HUDEP-2 (cell line): ENCODE data around the gene TMEM238.
"Not testable (repeated sequence)": the region's sequence is repeated elsewhere in the genome, so short reads cannot be mapped to it uniquely, and the experiment has no call there.

Experiments
- DNase-seq, 76 experiments: peaks; one replicate each; lab custom pipeline; 2025; ENCODE audit not compliant: unreplicated experiment in 76 of 76; lab: John Stamatoyannopoulos, UW

Gene TMEM238

GRCh38 chr19:55402509-55402908 is 18.4 kb upstream of the TMEM238 start:
- DNase-seq = no peak

- DNase-seq = not testable (repeated sequence)
Measured at GRCh38 chr19:55401390-55401789, 17.3 kb upstream of the TMEM238 start.

GRCh38 chr19:55400281-55401087 is 16.4 kb upstream of the TMEM238 start:
- no peak for DNase-seq

GRCh38 chr19:55398200-55398925 is 14.3 kb upstream of the TMEM238 start:
- no peak for DNase-seq

- no peak for DNase-seq
Measured at GRCh38 chr19:55392820-55393761, 9.0 kb upstream of the TMEM238 start.

GRCh38 chr19:55391702-55392615 is 7.9 kb upstream of the TMEM238 start:
- DNase-seq = no peak

GRCh38 chr19:55391191-55391670 is 7.1 kb upstream of the TMEM238 start:
- DNase-seq = peak in 31 of 76 experiments; percentile 21 to 53 (median 38)

- peak in 5 of 76 experiments; percentile 23 to 54 (median 30) for DNase-seq
Measured at GRCh38 chr19:55390461-55390880, 6.4 kb upstream of the TMEM238 start.

GRCh38 chr19:55389386-55390317 is 5.6 kb upstream of the TMEM238 start:
- no peak for DNase-seq

- DNase-seq = no peak
Measured at GRCh38 chr19:55387736-55388497, 3.8 kb upstream of the TMEM238 start.

GRCh38 chr19:55386493-55386971 is 2.4 kb upstream of the TMEM238 start:
- DNase-seq = no peak

- peak in 75 of 76 experiments; percentile 81 to 100 (median 99) for DNase-seq
Measured at GRCh38 chr19:55385724-55386492, 1.8 kb upstream of the TMEM238 start, which contains the start of gene RPL28. RPL28 (plus strand) TSS chr19:55385932; CDS start chr19:55386358, 426 bp downstream.

GRCh38 chr19:55384920-55385723 is 1.0 kb upstream of the TMEM238 start:
- DNase-seq = peak in 74 of 76 experiments; percentile 66 to 100 (median 96)

- DNase-seq = peak in 45 of 76 experiments; percentile 12 to 72 (median 49)
Measured at GRCh38 chr19:55383279-55384130, 587 bp downstream of the TMEM238 start.

GRCh38 chr19:55382522-55383054 is 1.5 kb downstream of the TMEM238 start:
- no peak for DNase-seq
